ENCODE measurements around the gene LRRC46.

DNA sequence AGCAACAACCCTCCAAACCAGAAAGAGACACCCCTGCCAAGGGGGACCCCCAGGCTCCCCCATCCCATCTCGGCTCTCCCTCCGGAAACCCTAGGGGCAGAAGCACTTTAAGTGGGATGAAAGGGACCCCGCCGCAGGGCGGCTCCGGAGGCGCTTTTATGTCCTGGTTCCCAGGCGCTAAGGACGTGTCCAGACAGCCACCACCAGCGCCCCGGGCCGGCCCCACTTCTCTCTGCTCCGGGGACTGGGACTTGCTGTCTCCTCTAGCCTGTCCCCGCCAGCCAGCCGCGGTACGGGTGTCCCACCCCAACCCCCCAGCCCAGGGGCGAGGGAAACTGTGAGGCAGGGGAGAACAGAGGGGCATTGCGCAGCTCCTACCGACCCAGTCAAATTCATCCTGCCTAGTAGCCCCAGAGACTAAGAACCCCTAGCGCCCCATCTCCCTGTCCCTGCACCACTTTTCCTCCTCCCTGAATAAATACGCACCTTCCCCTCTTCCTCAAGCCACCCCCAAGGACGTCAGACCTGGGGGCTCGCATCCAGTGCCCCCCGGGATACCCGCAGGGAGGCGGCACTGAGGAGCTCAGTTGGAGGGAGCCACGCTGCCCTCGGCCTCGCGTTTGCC is 15.4 kb downstream of the LRRC46 start:
- peak; percentile 44 for TF ChIP-seq EZH2 (IDR thresholded peaks at IDR 0.05; ENCODE audit: insufficient read depth, poor library complexity, severe bottlenecking)
- no peak for TF ChIP-seq EZH2phosphoT487 (IDR thresholded peaks at IDR 0.05; ENCODE audit: insufficient read depth, low read depth)
